HCT116 (cell line): ENCODE results near the gene PRKACA. TPM values are rescaled to one million over a fixed set of nuclear protein-coding genes. Genes with fewer than 3 reads are reported as not detected.

Experiments used
- ATAC-seq: fragments of 200-7000 bp; cut with Tn5 transposase; 2 replicates; pipeline ENCODE4 v1.9.1; 2020; ENCODE audit warnings: mild to moderate bottlenecking, moderate library complexity
- BruUV-seq: library from RNA; stranded (reverse); fragments of 400-500 nt; replicated peaks from 2 replicates; lab custom pipeline; 2021; lab: Mats Ljungman, UMichigan
- CTCF ChIA-PET: fragments of 300-600 bp; sonication (Branson Sonifier 250); formaldehyde crosslinking; loops from one replicate; lab custom pipeline; 2021; ENCODE audit warnings: antibody characterized with exemption; lab: Charles Lee
- POLR2A ChIA-PET: fragments of 300-600, 350-600 bp; sonication (Branson Sonifier 250); formaldehyde crosslinking; loops from one replicate; lab custom pipeline; 2021; ENCODE audit warnings: antibody characterized with exemption; lab: Charles Lee
- RAD21 ChIA-PET, 2 experiments: fragments of 300-600 bp; sonication (Branson Sonifier 250); formaldehyde crosslinking; loops; one replicate each; lab custom pipeline; 2023; ENCODE audit warnings: low total read pairs in 2 of 2; ENCODE audit not compliant: uncharacterized antibody in 2 of 2, unreplicated experiment in 2 of 2, low non-redundant PET in 1 of 2; lab: Charles Lee
- DNase-seq: peaks from one replicate; pipeline ENCODE4 v3.0.0-alpha.2; 2010; ENCODE audit warnings: low read depth, low spot score
- H2AFZ ChIP-seq: fragments of 200-600 bp; shearing (Covaris generic), sonication (generic); 2 replicates; pipeline ENCODE4 v1.6.1; 2017; ENCODE audit warnings: low read depth, mixed run types, mixed read lengths, antibody characterized with exemption, low read length; ENCODE audit not compliant: poor library complexity, severe bottlenecking
- H3K27ac ChIP-seq: 2 replicates; pipeline ENCODE4 v1.5.1; 2012; ENCODE audit warnings: low read depth, low read length
- H3K27me3 ChIP-seq: fragments of 200-600 bp; sonication (generic); 2 replicates; pipeline ENCODE4 v1.6.1; 2016; ENCODE audit warnings: mixed run types, low read length, mixed read lengths; ENCODE audit not compliant: insufficient read depth
- H3K36me3 ChIP-seq, 2 experiments: fragments of 200-500 bp in 1 of 2; fragments of 200-600 bp in 1 of 2; sonication (Bioruptor generic) in 1 of 2; sonication (generic) in 1 of 2; 2 replicates each; pipeline versions ENCODE4 v1.5.1 to v1.6.1; 2014 to 2016; ENCODE audit warnings: low read length in 2 of 2, inconsistent platforms in 1 of 2, mixed read lengths in 1 of 2, mixed run types in 1 of 2; ENCODE audit not compliant: insufficient read depth in 2 of 2, control insufficient read depth in 1 of 2
- H3K4me1 ChIP-seq, 2 experiments: fragments of 200-600 bp in 1 of 2; sonication (generic) in 1 of 2; 2 replicates each; pipeline versions ENCODE4 v1.5.1 to v1.6.1; 2012 to 2017; ENCODE audit warnings: low read length in 2 of 2, inconsistent platforms in 1 of 2, mild to moderate bottlenecking in 1 of 2, mixed read lengths in 1 of 2, mixed run types in 1 of 2, moderate library complexity in 1 of 2; ENCODE audit not compliant: insufficient read depth in 2 of 2, control insufficient read depth in 1 of 2
- H3K4me2 ChIP-seq: fragments of 200-600 bp; sonication (generic); 2 replicates; pipeline ENCODE4 v1.6.1; 2017; ENCODE audit warnings: mixed run types, low read length, mixed read lengths
- H3K4me3 ChIP-seq, 2 experiments: fragments of 200-600 bp in 1 of 2; sonication (generic) in 1 of 2; replicated peaks in 1 of 2; 2 replicates each; pipeline ENCODE4 v1.5.1; 2011 to 2016; ENCODE audit warnings: low read length in 2 of 2, control low read depth in 1 of 2, low read depth in 1 of 2, mild to moderate bottlenecking in 1 of 2, mixed read lengths in 1 of 2, mixed run types in 1 of 2
- H3K79me2 ChIP-seq: fragments of 200-600 bp; sonication (generic); 2 replicates; pipeline ENCODE4 v1.6.1; 2017; ENCODE audit warnings: mild to moderate bottlenecking, mixed run types, low read length, moderate library complexity, mixed read lengths; ENCODE audit not compliant: insufficient read depth
- H3K9ac ChIP-seq: fragments of 200-600 bp; sonication (generic); 2 replicates; pipeline ENCODE4 v1.6.1; 2016; ENCODE audit warnings: low read length, mixed read lengths
- H3K9me2 ChIP-seq: fragments of 200-600 bp; sonication (generic), shearing (Covaris generic); 2 replicates; pipeline ENCODE4 v1.6.1; 2017; ENCODE audit warnings: mixed run types, mild to moderate bottlenecking, moderate library complexity; ENCODE audit not compliant: insufficient read depth
- H3K9me3 ChIP-seq, 2 experiments: fragments of 200-500 bp in 1 of 2; fragments of 200-600 bp in 1 of 2; sonication (Bioruptor generic) in 1 of 2; sonication (generic) in 1 of 2; 2 replicates each; pipeline ENCODE4 v1.6.1; 2014 to 2017; ENCODE audit warnings: low read length in 2 of 2, mixed read lengths in 2 of 2, inconsistent platforms in 1 of 2, low read depth in 1 of 2, mild to moderate bottlenecking in 1 of 2, mixed run types in 1 of 2, moderate library complexity in 1 of 2; ENCODE audit not compliant: control insufficient read depth in 1 of 2, insufficient read depth in 1 of 2
- H4K20me1 ChIP-seq: fragments of 200-600 bp; sonication (generic), shearing (Covaris generic); 2 replicates; pipeline ENCODE4 v1.6.1; 2017; ENCODE audit warnings: mixed run types, mild to moderate bottlenecking, moderate library complexity; ENCODE audit not compliant: insufficient read depth
- CBX3 ChIP-seq: IDR thresholded peaks from 2 replicates; pipeline ENCODE4 v1.6.1; 2012; ENCODE audit warnings: low read depth
- CEBPB ChIP-seq: IDR thresholded peaks from 2 replicates; pipeline ENCODE4 v1.6.1; 2012; ENCODE audit warnings: low read depth
- EZH2 ChIP-seq: fragments of 200-600 bp; sonication (generic); IDR thresholded peaks from 2 replicates; pipeline ENCODE4 v1.6.1; 2017; ENCODE audit warnings: antibody characterized with exemption, mixed run types
- RAD21 ChIP-seq: IDR thresholded peaks from 2 replicates; pipeline ENCODE4 v1.6.1; 2012; ENCODE audit warnings: low read depth, mild to moderate bottlenecking
- SP1 ChIP-seq: IDR thresholded peaks from 2 replicates; pipeline ENCODE4 v1.6.1; 2012; ENCODE audit warnings: low read depth
- SRF ChIP-seq: IDR thresholded peaks from 2 replicates; pipeline ENCODE4 v1.6.1; 2012; ENCODE audit warnings: low read depth
- YY1 ChIP-seq: IDR thresholded peaks from 2 replicates; pipeline ENCODE4 v1.6.1; 2011; ENCODE audit warnings: low read length, low read depth, moderate library complexity, mild to moderate bottlenecking; ENCODE audit not compliant: insufficient replicate concordance; ENCODE audit errors: extremely low read depth
- intact Hi-C: fragments of 100-400 bp; cut with micrococcal nuclease; formaldehyde crosslinking; loops from 2 replicates; pipeline ENCODE4 v1.10.0; 2022
- total RNA-seq: library from RNA; stranded (reverse); gene quantifications from one replicate; pipeline ENCODE4 v1.2.1, GENCODE V29; 2021; ENCODE audit not compliant: unreplicated experiment
- TF ChIP-seq, protein P1 (sequence below): IDR thresholded peaks from 2 replicates; pipeline ENCODE4 v1.6.1; 2012; ENCODE audit warnings: low read depth
- TF ChIP-seq, protein P2 (sequence below), 3 experiments: fragments of 200-600 bp in 1 of 3; sonication (generic) in 1 of 3; IDR thresholded peaks in 2 of 3; conservative IDR thresholded peaks in 1 of 3; 2 replicates each; pipeline ENCODE4 v1.5.1; 2012 to 2017; ENCODE audit warnings: low read depth in 2 of 3, low read length in 2 of 3, antibody characterized with exemption in 1 of 3, borderline replicate concordance in 1 of 3, control low read depth in 1 of 3, mild to moderate bottlenecking in 1 of 3, mixed read lengths in 1 of 3, mixed run types in 1 of 3, moderate library complexity in 1 of 3; ENCODE audit not compliant: insufficient read depth in 1 of 3

Gene PRKACA
- total RNA-seq, 1 experiment from 2014 or later, result 95.7 TPM

DNA sequence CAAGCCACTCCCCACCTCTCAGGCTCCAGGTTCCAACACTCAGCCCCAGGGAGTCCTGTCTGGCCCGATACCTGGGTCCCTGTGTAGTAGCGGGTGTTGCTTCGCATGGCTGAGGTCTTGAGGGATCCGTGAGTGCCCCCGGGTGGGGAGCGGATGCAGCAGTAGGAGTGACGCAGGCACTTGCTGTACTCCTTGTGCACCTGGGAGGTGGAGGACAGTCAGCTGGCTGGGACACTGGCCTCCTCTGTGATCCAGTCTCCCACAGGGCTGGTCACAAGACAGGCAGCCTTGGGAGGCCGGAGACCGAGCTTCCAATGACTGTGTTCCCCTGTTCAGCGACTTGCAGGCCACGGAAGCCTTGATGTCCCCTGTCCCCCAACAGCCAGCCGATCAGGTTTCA lies 35.2 kb upstream of the PRKACA start:
- no peaks in the 10 kb centered on the region for H3K9me2 ChIP-seq
- H3K4me3 ChIP-seq, result no peak overlapping the region
- no peaks in the 10 kb centered on the region for H3K9me3 ChIP-seq
- no peak overlapping the region for H3K9ac ChIP-seq
- ATAC-seq (no peak), DNase-seq (no peak)
- intact Hi-C loops, result no loop called here
- no peaks in the 10 kb centered on the region for H3K27me3 ChIP-seq
- BruUV-seq, result no TSS peak
- H3K27ac ChIP-seq, result no peak overlapping the region; the same call in 1 of the 2 replicates
- H2AFZ ChIP-seq, result no peak overlapping the region
- no peaks in the 10 kb centered on the region for H4K20me1 ChIP-seq
- H3K36me3 ChIP-seq, result peaks cover 32 to 34% of the 10 kb centered on the region in 2 experiments
- no peaks in the 10 kb centered on the region for H3K79me2 ChIP-seq
- TF ChIP-seq CBX3, result no peak
- TF ChIP-seq SRF, result no peak
- TF ChIP-seq SP1, result no peak
- TF ChIP-seq YY1, result no peak
- TF ChIP-seq, protein P1, sequence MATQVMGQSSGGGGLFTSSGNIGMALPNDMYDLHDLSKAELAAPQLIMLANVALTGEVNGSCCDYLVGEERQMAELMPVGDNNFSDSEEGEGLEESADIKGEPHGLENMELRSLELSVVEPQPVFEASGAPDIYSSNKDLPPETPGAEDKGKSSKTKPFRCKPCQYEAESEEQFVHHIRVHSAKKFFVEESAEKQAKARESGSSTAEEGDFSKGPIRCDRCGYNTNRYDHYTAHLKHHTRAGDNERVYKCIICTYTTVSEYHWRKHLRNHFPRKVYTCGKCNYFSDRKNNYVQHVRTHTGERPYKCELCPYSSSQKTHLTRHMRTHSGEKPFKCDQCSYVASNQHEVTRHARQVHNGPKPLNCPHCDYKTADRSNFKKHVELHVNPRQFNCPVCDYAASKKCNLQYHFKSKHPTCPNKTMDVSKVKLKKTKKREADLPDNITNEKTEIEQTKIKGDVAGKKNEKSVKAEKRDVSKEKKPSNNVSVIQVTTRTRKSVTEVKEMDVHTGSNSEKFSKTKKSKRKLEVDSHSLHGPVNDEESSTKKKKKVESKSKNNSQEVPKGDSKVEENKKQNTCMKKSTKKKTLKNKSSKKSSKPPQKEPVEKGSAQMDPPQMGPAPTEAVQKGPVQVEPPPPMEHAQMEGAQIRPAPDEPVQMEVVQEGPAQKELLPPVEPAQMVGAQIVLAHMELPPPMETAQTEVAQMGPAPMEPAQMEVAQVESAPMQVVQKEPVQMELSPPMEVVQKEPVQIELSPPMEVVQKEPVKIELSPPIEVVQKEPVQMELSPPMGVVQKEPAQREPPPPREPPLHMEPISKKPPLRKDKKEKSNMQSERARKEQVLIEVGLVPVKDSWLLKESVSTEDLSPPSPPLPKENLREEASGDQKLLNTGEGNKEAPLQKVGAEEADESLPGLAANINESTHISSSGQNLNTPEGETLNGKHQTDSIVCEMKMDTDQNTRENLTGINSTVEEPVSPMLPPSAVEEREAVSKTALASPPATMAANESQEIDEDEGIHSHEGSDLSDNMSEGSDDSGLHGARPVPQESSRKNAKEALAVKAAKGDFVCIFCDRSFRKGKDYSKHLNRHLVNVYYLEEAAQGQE, result no peak
- TF ChIP-seq EZH2, result no peak
- TF ChIP-seq, protein P2, sequence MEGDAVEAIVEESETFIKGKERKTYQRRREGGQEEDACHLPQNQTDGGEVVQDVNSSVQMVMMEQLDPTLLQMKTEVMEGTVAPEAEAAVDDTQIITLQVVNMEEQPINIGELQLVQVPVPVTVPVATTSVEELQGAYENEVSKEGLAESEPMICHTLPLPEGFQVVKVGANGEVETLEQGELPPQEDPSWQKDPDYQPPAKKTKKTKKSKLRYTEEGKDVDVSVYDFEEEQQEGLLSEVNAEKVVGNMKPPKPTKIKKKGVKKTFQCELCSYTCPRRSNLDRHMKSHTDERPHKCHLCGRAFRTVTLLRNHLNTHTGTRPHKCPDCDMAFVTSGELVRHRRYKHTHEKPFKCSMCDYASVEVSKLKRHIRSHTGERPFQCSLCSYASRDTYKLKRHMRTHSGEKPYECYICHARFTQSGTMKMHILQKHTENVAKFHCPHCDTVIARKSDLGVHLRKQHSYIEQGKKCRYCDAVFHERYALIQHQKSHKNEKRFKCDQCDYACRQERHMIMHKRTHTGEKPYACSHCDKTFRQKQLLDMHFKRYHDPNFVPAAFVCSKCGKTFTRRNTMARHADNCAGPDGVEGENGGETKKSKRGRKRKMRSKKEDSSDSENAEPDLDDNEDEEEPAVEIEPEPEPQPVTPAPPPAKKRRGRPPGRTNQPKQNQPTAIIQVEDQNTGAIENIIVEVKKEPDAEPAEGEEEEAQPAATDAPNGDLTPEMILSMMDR (IDR thresholded peaks at IDR 0.05 in 2 of 3, conservative IDR thresholded peaks at IDR 0.05 in 1 of 3; ENCODE audit: borderline replicate concordance in 1 of 3, insufficient read depth in 1 of 3, low read depth in 2 of 3, low read length in 2 of 3), result no peak
- no peak for TF ChIP-seq RAD21
- TF ChIP-seq CEBPB, result no peak
- peaks cover 5 to 11% of the 10 kb centered on the region in 2 experiments; a peak in 3 of 4 replicates for H3K4me1 ChIP-seq
- no peak overlapping the region for H3K4me2 ChIP-seq
- ChIA-PET CTCF (no interaction called here), POLR2A (no interaction called here), RAD21 (no interaction called here)
